Measurements from ENCODE around the gene LIPK.

DNA sequence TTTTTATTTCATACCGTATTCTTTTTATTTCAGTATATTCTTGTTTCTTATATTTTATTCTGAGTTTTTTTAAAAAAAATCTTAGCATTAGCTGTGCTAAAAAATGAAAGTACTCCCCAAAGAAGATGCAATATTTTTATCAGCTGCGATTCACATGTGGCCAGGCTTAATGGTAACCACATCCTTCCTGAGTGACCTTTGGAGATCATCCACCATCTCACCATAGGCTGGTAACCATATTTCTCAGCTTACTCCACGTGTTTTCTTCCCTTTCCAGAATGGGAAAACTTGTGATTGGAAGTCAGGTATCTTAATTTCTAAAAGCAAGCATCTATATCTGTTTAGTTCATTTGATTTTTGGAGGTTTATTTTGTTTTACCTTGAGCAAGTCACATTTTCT, 77.7 kb downstream of the LIPK start:
- TF ChIP-seq TEAD4 (IDR thresholded peaks at IDR 0.05) = no peak
- TF ChIP-seq CEBPB (IDR thresholded peaks at IDR 0.05) = no peak
- TF ChIP-seq, protein P1, sequence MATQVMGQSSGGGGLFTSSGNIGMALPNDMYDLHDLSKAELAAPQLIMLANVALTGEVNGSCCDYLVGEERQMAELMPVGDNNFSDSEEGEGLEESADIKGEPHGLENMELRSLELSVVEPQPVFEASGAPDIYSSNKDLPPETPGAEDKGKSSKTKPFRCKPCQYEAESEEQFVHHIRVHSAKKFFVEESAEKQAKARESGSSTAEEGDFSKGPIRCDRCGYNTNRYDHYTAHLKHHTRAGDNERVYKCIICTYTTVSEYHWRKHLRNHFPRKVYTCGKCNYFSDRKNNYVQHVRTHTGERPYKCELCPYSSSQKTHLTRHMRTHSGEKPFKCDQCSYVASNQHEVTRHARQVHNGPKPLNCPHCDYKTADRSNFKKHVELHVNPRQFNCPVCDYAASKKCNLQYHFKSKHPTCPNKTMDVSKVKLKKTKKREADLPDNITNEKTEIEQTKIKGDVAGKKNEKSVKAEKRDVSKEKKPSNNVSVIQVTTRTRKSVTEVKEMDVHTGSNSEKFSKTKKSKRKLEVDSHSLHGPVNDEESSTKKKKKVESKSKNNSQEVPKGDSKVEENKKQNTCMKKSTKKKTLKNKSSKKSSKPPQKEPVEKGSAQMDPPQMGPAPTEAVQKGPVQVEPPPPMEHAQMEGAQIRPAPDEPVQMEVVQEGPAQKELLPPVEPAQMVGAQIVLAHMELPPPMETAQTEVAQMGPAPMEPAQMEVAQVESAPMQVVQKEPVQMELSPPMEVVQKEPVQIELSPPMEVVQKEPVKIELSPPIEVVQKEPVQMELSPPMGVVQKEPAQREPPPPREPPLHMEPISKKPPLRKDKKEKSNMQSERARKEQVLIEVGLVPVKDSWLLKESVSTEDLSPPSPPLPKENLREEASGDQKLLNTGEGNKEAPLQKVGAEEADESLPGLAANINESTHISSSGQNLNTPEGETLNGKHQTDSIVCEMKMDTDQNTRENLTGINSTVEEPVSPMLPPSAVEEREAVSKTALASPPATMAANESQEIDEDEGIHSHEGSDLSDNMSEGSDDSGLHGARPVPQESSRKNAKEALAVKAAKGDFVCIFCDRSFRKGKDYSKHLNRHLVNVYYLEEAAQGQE (IDR thresholded peaks at IDR 0.05; ENCODE audit: low read depth) = no peak
- TF ChIP-seq EP300 (IDR thresholded peaks at IDR 0.05; ENCODE audit: borderline replicate concordance) = no peak
- no peak for TF ChIP-seq TAF1 (IDR thresholded peaks at IDR 0.05; ENCODE audit: low read depth)
- no peak for TF ChIP-seq RAD21 (IDR thresholded peaks at IDR 0.05; ENCODE audit: low read depth)
- TF ChIP-seq ZBTB7A (IDR thresholded peaks at IDR 0.05; ENCODE audit: low read depth) = no peak
- TF ChIP-seq YY1 (IDR thresholded peaks at IDR 0.05; ENCODE audit: low read depth) = no peak
